GM12878 (cell line): ENCODE results near the gene DSG2. TPM values are rescaled to one million over a fixed set of nuclear protein-coding genes. Genes with fewer than 3 reads are reported as not detected.

ENCODE experiments used
- ATAC-seq: fragments of 200-7000 bp; cut with Tn5 transposase; 3 replicates; pipeline ENCODE4 v1.9.1; 2020; ENCODE audit warnings: mild to moderate bottlenecking, moderate library complexity
- BruUV-seq: library from RNA; stranded (reverse); fragments of 400-500 nt; replicated peaks from 2 replicates; lab custom pipeline; 2021; lab: Mats Ljungman, UMichigan
- CTCF ChIA-PET: fragments of 300-600 bp; sonication (Branson Sonifier 250); formaldehyde crosslinking; extraction: SDS; loops from one replicate; lab custom pipeline; 2021; ENCODE audit warnings: inconsistent platforms; lab: Yijun Ruan, JAX
- POLR2A ChIA-PET: fragments of 350-600 bp; formaldehyde crosslinking; extraction: SDS; loops from one replicate; lab custom pipeline; 2021; ENCODE audit warnings: inconsistent platforms; lab: Charles Lee
- RAD21 ChIA-PET: fragments of 300-600 bp; sonication (Branson Sonifier 250); formaldehyde crosslinking; loops from one replicate; lab custom pipeline; 2023; ENCODE audit warnings: antibody characterized with exemption; ENCODE audit not compliant: unreplicated experiment; lab: Charles Lee
- SMC1A ChIA-PET: fragments of 300-600 bp; sonication (Branson Sonifier 250); formaldehyde crosslinking; loops from one replicate; lab custom pipeline; 2023; ENCODE audit not compliant: unreplicated experiment, uncharacterized antibody; lab: Charles Lee
- DNase-seq: peaks from one replicate; pipeline ENCODE4 v3.0.0-alpha.2; 2011; ENCODE audit warnings: low read depth, low spot score
- FAIRE-seq: peaks from 3 replicates; lab custom pipeline; 2011; peaks lifted over from hg19 to GRCh38; lab: Jason Lieb, UNC
- H2AFZ ChIP-seq: 2 replicates; pipeline ENCODE4 v1.6.0; 2011; ENCODE audit warnings: low read depth, low read length, control low read depth; ENCODE audit not compliant: control insufficient read depth
- H3K27ac ChIP-seq: 2 replicates; pipeline ENCODE4 v1.5.1; 2011; ENCODE audit warnings: control low read depth; ENCODE audit not compliant: control insufficient read depth, insufficient read depth
- H3K27me3 ChIP-seq, 2 experiments: replicated peaks in 1 of 2; 2 replicates each; pipeline versions ENCODE4 v1.6.0 to v1.6.1; 2011; ENCODE audit warnings: low read length in 1 of 2; ENCODE audit not compliant: control insufficient read depth in 2 of 2, insufficient read depth in 2 of 2
- H3K36me3 ChIP-seq, 2 experiments: 2 replicates each; pipeline ENCODE4 v1.5.1; 2011; ENCODE audit warnings: low read length in 1 of 2; ENCODE audit not compliant: control insufficient read depth in 2 of 2, insufficient read depth in 2 of 2
- H3K4me1 ChIP-seq: 2 replicates; pipeline ENCODE4 v1.6.1; 2011; ENCODE audit warnings: mild to moderate bottlenecking, low read length, moderate library complexity, mixed read lengths; ENCODE audit not compliant: control insufficient read depth, insufficient read depth
- H3K4me2 ChIP-seq: 2 replicates; pipeline ENCODE4 v1.6.0; 2011; ENCODE audit warnings: control low read depth; ENCODE audit not compliant: control insufficient read depth, insufficient read depth
- H3K4me3 ChIP-seq: fragments of 200-600 bp; sonication (generic); 2 replicates; pipeline ENCODE4 v1.5.1; 2016
- H3K79me2 ChIP-seq: 2 replicates; pipeline ENCODE4 v1.6.0; 2011; ENCODE audit warnings: low read length; ENCODE audit not compliant: control insufficient read depth, insufficient read depth
- H3K9ac ChIP-seq: 2 replicates; pipeline ENCODE4 v1.8.0; 2011; ENCODE audit warnings: low read length, control low read depth, mixed read lengths; ENCODE audit not compliant: control insufficient read depth, insufficient read depth
- H3K9me3 ChIP-seq: replicated peaks from 3 replicates; pipeline ENCODE4 v1.5.1; 2011; ENCODE audit warnings: mild to moderate bottlenecking, low read length; ENCODE audit not compliant: control insufficient read depth, insufficient read depth
- H4K20me1 ChIP-seq: 2 replicates; pipeline ENCODE4 v1.6.0; 2011; ENCODE audit not compliant: control insufficient read depth, insufficient read depth
- CBX5 ChIP-seq: sonication (generic); IDR thresholded peaks from 2 replicates; pipeline ENCODE4 v1.6.1; 2016; ENCODE audit warnings: low read depth, moderate library complexity, mild to moderate bottlenecking, inconsistent platforms
- CTCF ChIP-seq, 3 experiments: IDR thresholded peaks in 2 of 3; conservative IDR thresholded peaks in 1 of 3; 2 replicates each; pipeline ENCODE4 v1.5.1; 2011; ENCODE audit warnings: low read depth in 3 of 3, low read length in 3 of 3, mild to moderate bottlenecking in 3 of 3, control low read depth in 2 of 3, moderate library complexity in 2 of 3, inconsistent platforms in 1 of 3, mixed read lengths in 1 of 3; ENCODE audit not compliant: control insufficient read depth in 2 of 3, insufficient read depth in 1 of 3; ENCODE audit errors: extremely low read depth in 1 of 3
- RB1 ChIP-seq: fragments of 450-650 bp; formaldehyde crosslinking; IDR thresholded peaks from 2 replicates; pipeline ENCODE4 v1.6.1; 2017; ENCODE audit warnings: mild to moderate bottlenecking, borderline replicate concordance
- RFX5 ChIP-seq: IDR thresholded peaks from 2 replicates; pipeline ENCODE4 v1.6.1; 2011; ENCODE audit warnings: low read depth, low read length, improper control_type of control experiment
- SMC3 ChIP-seq: IDR thresholded peaks from 2 replicates; pipeline ENCODE4 v1.6.1; 2011; ENCODE audit warnings: low read length, improper control_type of control experiment, borderline replicate concordance
- STAT3 ChIP-seq: IDR thresholded peaks from 2 replicates; pipeline ENCODE4 v1.6.1; 2011; ENCODE audit warnings: low read depth, low read length, improper control_type of control experiment
- WGBS: methylation state at CpG from one replicate; pipeline ENCODE4 v1.1.6; 2016; ENCODE audit warnings: low lambda C conversion rate; ENCODE audit not compliant: insufficient replicate concordance, insufficient coverage; ENCODE audit errors: missing lambda C conversion rate; 5-methylcytosine and 5-hydroxymethylcytosine counted together
- in situ Hi-C: fragments of 300-500 bp; cut with MboI; formaldehyde crosslinking; loops from 9 replicates; pipeline ENCODE4 v1.14.3; 2018; ENCODE audit warnings: mixed read lengths
- intact Hi-C: fragments of 100-400 bp; cut with micrococcal nuclease; formaldehyde crosslinking; loops from one replicate; pipeline ENCODE4 v1.14.2; 2022; ENCODE audit not compliant: unreplicated experiment
- polyA plus RNA-seq, 11 experiments: library from polyadenylated mRNA; depleted of rRNA in 4 of 11; unstranded in 6 of 11; stranded (reverse) in 5 of 11; fragments of >200 nt; fragmentation: Nextera tagmentation in 4 of 11; fragmentation: Illumina TruSeq in 1 of 11; extraction: Ambion mirVana in 4 of 11; extraction: Trizol in 1 of 11; gene quantifications; 1 replicate in 1 of 11; 2 replicates in 10 of 11; pipeline versions ENCODE4 v1.2.1 to v1.2.3, GENCODE V29; 2011 to 2016; ENCODE audit warnings: inconsistent platforms in 2 of 11, missing spikeins in 2 of 11, low read depth in 1 of 11
- total RNA-seq, 4 experiments: library from RNA; depleted of rRNA in 3 of 4; stranded (reverse); fragments of >200 nt in 3 of 4; fragmentation: Illumina TruSeq in 1 of 4; extraction: Trizol in 1 of 4; gene quantifications; 2 replicates each; pipeline versions ENCODE4 v1.2.1 to v1.2.3, GENCODE V29; 2013 to 2021

DSG2 gene
- total and polyA plus RNA-seq, 10 of the 15 experiments (the other 5 are each of a cell fraction or from before 2014, with no cell fraction given) = 11.7 to 46.2 (median 28.0) TPM

GRCh38 chr18:31554776-31555175 lies 56.8 kb downstream of the DSG2 start:
- Histone ChIP-seq H3K79me2 (no peaks in the 10 kb centered on the region), H3K27me3 (no peaks in the 10 kb centered on the region), H2AFZ (no peak overlapping the region), H3K4me1 (no peaks in the 10 kb centered on the region), H4K20me1 (no peaks in the 10 kb centered on the region), H3K4me3 (no peak overlapping the region), H3K27ac (no peak overlapping the region), H3K9me3 (no peaks in the 10 kb centered on the region), H3K9ac (no peak overlapping the region), H3K36me3 (no peaks in the 10 kb centered on the region), H3K4me2 (no peak overlapping the region)
- POLR2A ChIA-PET = no interaction called here
- no peak for TF ChIP-seq STAT3
- FAIRE-seq (no peak), ATAC-seq (no peak), DNase-seq (no peak)
- SMC1A ChIA-PET = interaction anchor here (0.7 to 7.7 kb wide), 6 partner anchors 9 to 267 kb away, joined by 3 to 77 read pairs (median 6); no protein-coding TSS in a partner anchor
- 32% methylated on average over 5 of the region's 5 CpGs for WGBS
- intact Hi-C loops (loop anchor here (5.0 to 10.0 kb wide), 4 partner anchors 403 to 990 kb away; no protein-coding TSS in a partner anchor), in situ Hi-C loops (loop anchor here (5.0 to 10.0 kb wide), 3 partner anchors 130 to 268 kb away; no protein-coding TSS in a partner anchor)
- CTCF ChIA-PET = interaction anchor here (0.6 to 13.4 kb wide), 9 partner anchors 9 to 290 kb away, joined by 3 to 224 read pairs (median 4); no protein-coding TSS in a partner anchor
- RAD21 ChIA-PET = interaction anchor here (1.5 to 6.4 kb wide), 3 partner anchors 54 to 169 kb away, joined by 4 to 67 read pairs (median 9); no protein-coding TSS in a partner anchor
- BruUV-seq = no TSS peak

GRCh38 chr18:31555971-31556747 lies 58.2 kb downstream of the DSG2 start:
- no peak overlapping the region for H3K9ac ChIP-seq
- ChIA-PET CTCF (interaction anchor here (0.6 to 13.4 kb wide), 38 partner anchors 9 to 586 kb away, joined by 3 to 224 read pairs (median 4); no protein-coding TSS in a partner anchor), POLR2A (interaction anchor here (1.3 kb wide), 1 partner anchor 166 kb away, joined by 3 read pairs; no protein-coding TSS in a partner anchor), SMC1A (interaction anchor here (0.6 to 7.7 kb wide), 21 partner anchors 9 to 602 kb away, joined by 3 to 77 read pairs (median 5); no protein-coding TSS in a partner anchor), RAD21 (interaction anchor here (0.6 to 6.4 kb wide), 23 partner anchors 9 to 421 kb away, joined by 3 to 67 read pairs (median 4); no protein-coding TSS in a partner anchor)
- no TSS peak for BruUV-seq
- WGBS = 10% methylated on average over 7 of the region's 7 CpGs
- H4K20me1 ChIP-seq = no peaks in the 10 kb centered on the region
- intact Hi-C loops = loop anchor here (1.0 to 10.0 kb wide), 8 partner anchors 131 to 989 kb away; no protein-coding TSS in a partner anchor
- H3K36me3 ChIP-seq = no peaks in the 10 kb centered on the region
- H3K4me3 ChIP-seq = no peak overlapping the region
- H3K79me2 ChIP-seq = no peaks in the 10 kb centered on the region
- in situ Hi-C loops = loop anchor here (5.0 to 10.0 kb wide), 3 partner anchors 131 to 266 kb away; no protein-coding TSS in a partner anchor
- H2AFZ ChIP-seq = peak overlapping the region; percentile 58
- no peaks in the 10 kb centered on the region for H3K9me3 ChIP-seq
- no peaks in the 10 kb centered on the region for H3K4me1 ChIP-seq
- FAIRE-seq = peak; percentile 97
- no peak overlapping the region for H3K4me2 ChIP-seq
- H3K27me3 ChIP-seq = no peaks in the 10 kb centered on the region
- no peak overlapping the region for H3K27ac ChIP-seq
- DNase-seq = peak; percentile 39
- peak; percentile 88 for ATAC-seq
- TF ChIP-seq CTCF (IDR thresholded peaks at IDR 0.05 in 2 of 3, conservative IDR thresholded peaks at IDR 0.05 in 1 of 3; ENCODE audit: control insufficient read depth in 2 of 3, extremely low read depth in 1 of 3, insufficient read depth in 1 of 3, low read depth in 3 of 3, low read length in 3 of 3) (peak; percentile 62 to 79 (median 72); a peak in 5 of 6 replicates), RB1 (0 out of 2 replicates have a peak, but pooled peaks have one; percentile 44), SMC3 (peak; percentile 91), RFX5 (no peak), CBX5 (no peak)
